Neural progenitor cell (in vitro differentiated cells): Measurements from ENCODE around the gene GALNT7.

Source experiments
- CTCF ChIP-seq: fragments of 200-600 bp; sonication (generic); IDR thresholded peaks from 2 replicates; pipeline ENCODE4 v1.5.1; 2017; ENCODE audit warnings: antibody characterized with exemption, mild to moderate bottlenecking
- EZH2 ChIP-seq: fragments of 200-600 bp; sonication (generic); IDR thresholded peaks from 2 replicates; pipeline ENCODE4 v1.6.1; 2017; ENCODE audit warnings: antibody characterized with exemption, mild to moderate bottlenecking, moderate library complexity
- EZH2phosphoT487 ChIP-seq: fragments of 200-600 bp; sonication (generic); IDR thresholded peaks from 2 replicates; pipeline ENCODE4 v1.6.1; 2017; ENCODE audit warnings: antibody characterized with exemption

DNA sequence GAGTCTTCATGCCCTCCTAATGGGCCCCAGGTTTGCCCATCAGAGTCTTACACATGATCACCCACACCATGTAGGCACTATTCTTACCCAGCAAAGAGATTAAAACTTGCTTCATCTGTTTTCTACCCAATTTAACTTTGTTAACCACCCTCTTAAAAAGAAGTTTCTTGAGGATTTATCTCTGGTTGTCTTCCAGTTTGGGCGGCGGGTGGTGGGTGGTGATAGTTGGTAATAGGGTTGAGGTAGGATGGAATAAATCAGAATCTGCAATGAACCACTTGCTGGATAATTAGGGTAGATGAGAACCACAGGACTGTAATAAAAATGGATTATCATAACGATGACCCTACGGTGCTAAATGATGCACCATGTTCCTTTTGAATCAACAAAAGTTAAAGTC, 30.9 kb downstream of the GALNT7 start:
- TF ChIP-seq CTCF (no peak), EZH2 (no peak), EZH2phosphoT487 (no peak)
